NCI-H446 (cell line): ENCODE data around the gene ECHS1.
"Not testable (repeated sequence)": the region's sequence is repeated elsewhere in the genome, so short reads cannot be mapped to it uniquely, and the experiment has no call there.

ENCODE experiments used
- DNase-seq, 2 experiments: peaks; one replicate each; lab custom pipeline; 2025; lab: John Stamatoyannopoulos, UW

The ECHS1 gene

GRCh38 chr10:133324857-133325260 lies 48.3 kb downstream of the ECHS1 start:
- DNase-seq = no peak

GRCh38 chr10:133324198-133324792 lies 48.9 kb downstream of the ECHS1 start:
- DNase-seq = peak in 1 of 2 experiments; percentile 10

GRCh38 chr10:133322064-133322709 lies 51.0 kb downstream of the ECHS1 start:
- not testable (repeated sequence) for DNase-seq

- not testable (repeated sequence) for DNase-seq
Measured at GRCh38 chr10:133320852-133321422, 52.2 kb downstream of the ECHS1 start.

- peak in 1 of 2 experiments; percentile 54 for DNase-seq
Measured at GRCh38 chr10:133318494-133319127, 54.5 kb downstream of the ECHS1 start.

- no peak for DNase-seq
Measured at GRCh38 chr10:133316732-133317131, 56.4 kb downstream of the ECHS1 start.

- no peak for DNase-seq
Measured at GRCh38 chr10:133316266-133316665, 56.9 kb downstream of the ECHS1 start.

- DNase-seq = no peak
Measured at GRCh38 chr10:133315847-133316246, 57.3 kb downstream of the ECHS1 start.

- DNase-seq = no peak
Measured at GRCh38 chr10:133314911-133315310, 58.2 kb downstream of the ECHS1 start.

GRCh38 chr10:133313192-133313591 lies 60.0 kb downstream of the ECHS1 start:
- no peak for DNase-seq

- no peak for DNase-seq
Measured at GRCh38 chr10:133312769-133313145, 60.4 kb downstream of the ECHS1 start.
